ENCODE results near the gene GNG5. TPM values are rescaled to one million over a fixed set of nuclear protein-coding genes. Genes with fewer than 3 reads are reported as not detected.

GNG5 gene
- total and polyA plus RNA-seq, 2 experiments from 2014 or later, result 71.5 to 674 TPM

DNA sequence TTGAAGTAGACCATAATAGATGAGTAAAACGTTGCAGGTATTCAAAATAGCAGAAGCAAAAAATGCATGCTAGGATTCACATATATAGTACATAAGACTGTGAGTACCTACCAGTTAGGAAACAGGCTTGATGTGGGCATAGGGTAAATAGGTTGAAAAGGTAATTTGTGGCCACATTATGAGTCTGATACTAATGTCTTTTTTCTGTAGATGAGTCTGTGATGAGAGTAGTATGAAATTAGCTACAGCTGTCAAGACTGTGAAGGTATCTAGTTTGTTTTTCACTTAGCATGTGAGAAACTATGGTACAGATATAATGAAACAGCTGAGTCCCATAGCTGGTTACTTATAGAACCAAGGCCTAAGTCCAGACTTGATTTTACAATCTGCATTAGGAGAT, 12.6 kb downstream of the GNG5 start:
- Mint-ChIP-seq H3K9me3 (no peaks in the 10 kb centered on the region), H3K27ac (no peak overlapping the region), H3K4me1 (no peaks in the 10 kb centered on the region), H3K36me3 (ENCODE audit: low read depth) (peaks cover 60% of the 10 kb centered on the region), H3K27me3 (ENCODE audit: insufficient read depth, low read depth, poor library complexity) (peaks cover 2% of the 10 kb centered on the region), H3K4me3 (no peak overlapping the region)
- Histone ChIP-seq H4K20me1 (replicated peaks; ENCODE audit: insufficient read depth) (no peaks in the 10 kb centered on the region), H3K36me3 (ENCODE audit: insufficient read depth) (peaks cover 32% of the 10 kb centered on the region), H3K4me1 (ENCODE audit: insufficient read depth) (no peaks in the 10 kb centered on the region), H3K4me2 (no peak overlapping the region), H3K27me3 (ENCODE audit: insufficient read depth) (no peaks in the 10 kb centered on the region), H3K79me2 (replicated peaks; ENCODE audit: insufficient read depth) (no peaks in the 10 kb centered on the region; the same call in 1 of the 2 replicates), H3K4me3 (no peak overlapping the region), H3F3A (replicated peaks; ENCODE audit: low read depth) (no peaks in the 10 kb centered on the region), H2AFZ (no peak overlapping the region), H3K27ac (ENCODE audit: low read depth) (no peak overlapping the region), H3K9me2 (ENCODE audit: insufficient read depth) (no peaks in the 10 kb centered on the region)
- TF ChIP-seq ZNF331 (CRISPR knock-in tag; IDR thresholded peaks at IDR 0.05; ENCODE audit: low read depth) (no peak), JUNB (IDR thresholded peaks at IDR 0.05; ENCODE audit: unreplicated experiment) (no peak), ETS1 (IDR thresholded peaks at IDR 0.05) (no peak), EZH2 (IDR thresholded peaks at IDR 0.05; ENCODE audit: low read depth, unreplicated experiment) (no peak)
- DNase-seq (ENCODE audit: low spot score), result no peak
- no peak for ATAC-seq

DNA sequence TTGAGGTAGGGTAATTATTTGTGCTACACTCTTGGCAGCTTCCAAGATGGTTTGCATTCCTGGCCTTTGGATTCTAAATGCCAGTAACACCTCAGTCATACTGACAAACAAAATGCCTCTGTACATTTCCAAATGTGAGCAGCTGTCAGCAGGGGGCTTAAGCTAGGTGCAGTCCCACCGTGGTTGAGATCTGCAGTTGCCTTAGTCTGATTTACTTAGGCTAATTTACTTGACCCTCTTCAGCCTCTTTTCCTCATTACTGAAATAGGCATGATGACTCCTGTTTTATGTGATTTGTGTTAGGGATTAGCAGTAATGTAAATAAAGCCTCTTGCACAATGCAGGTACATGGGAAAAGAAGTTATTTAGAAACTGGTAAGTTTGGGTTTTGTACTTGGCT, 13.7 kb downstream of the GNG5 start:
- H3K4me2 ChIP-seq, result no peak overlapping the region
- no peaks in the 10 kb centered on the region for H3K9me3 Mint-ChIP-seq
- H3K27me3 ChIP-seq (ENCODE audit: insufficient read depth), result no peaks in the 10 kb centered on the region
- no peaks in the 10 kb centered on the region for H4K20me1 ChIP-seq (replicated peaks; ENCODE audit: insufficient read depth)
- H3F3A ChIP-seq (replicated peaks; ENCODE audit: low read depth), result no peaks in the 10 kb centered on the region
- H3K4me3 ChIP-seq, result no peak overlapping the region
- no peak for DNase-seq (ENCODE audit: low spot score)
- peaks cover 4% of the 10 kb centered on the region for H3K79me2 ChIP-seq (replicated peaks; ENCODE audit: insufficient read depth)
- peaks cover 22% of the 10 kb centered on the region for H3K36me3 ChIP-seq (ENCODE audit: insufficient read depth)
- ATAC-seq, result no peak
- H3K4me1 Mint-ChIP-seq, result no peaks in the 10 kb centered on the region
- H3K4me1 ChIP-seq (ENCODE audit: insufficient read depth), result no peaks in the 10 kb centered on the region
- TF ChIP-seq CREB1 (CRISPR knock-in tag; IDR thresholded peaks at IDR 0.05; ENCODE audit: low read depth) (no peak), POLR2AphosphoS5 (IDR thresholded peaks at IDR 0.05; ENCODE audit: low read depth) (no peak), ZNF462 (CRISPR knock-in tag; IDR thresholded peaks at IDR 0.05) (no peak), CTCF (conservative IDR thresholded peaks at IDR 0.05; ENCODE audit: low read depth in 2 of 2) (no peak), NANOG (IDR thresholded peaks at IDR 0.05; ENCODE audit: borderline replicate concordance) (no peak), STAT1 (IDR thresholded peaks at IDR 0.05; ENCODE audit: unreplicated experiment) (no peak), ZNF331 (CRISPR knock-in tag; IDR thresholded peaks at IDR 0.05; ENCODE audit: low read depth) (no peak)
- H2AFZ ChIP-seq, result no peak overlapping the region
- H3K9me2 ChIP-seq (ENCODE audit: insufficient read depth), result no peaks in the 10 kb centered on the region
- H3K36me3 Mint-ChIP-seq (ENCODE audit: low read depth), result peaks cover 50% of the 10 kb centered on the region
- no peak overlapping the region for H3K27ac Mint-ChIP-seq
- H3K27ac ChIP-seq (ENCODE audit: low read depth), result no peak overlapping the region
- H3K27me3 Mint-ChIP-seq (ENCODE audit: insufficient read depth, low read depth, poor library complexity), result peaks cover 2% of the 10 kb centered on the region
- H3K4me3 Mint-ChIP-seq, result no peak overlapping the region

All from GM23338 (cell line).